ENCODE measurements around the gene TPST2.

GRCh38 chr22:26565181-26565580 is 24.8 kb downstream of the TPST2 start:
- TF ChIP-seq CTCF (conservative IDR thresholded peaks at IDR 0.05; ENCODE audit: low read depth, low read length) (no peak), EZH2 (IDR thresholded peaks at IDR 0.05; ENCODE audit: borderline replicate concordance, low read depth, low read length, poor library complexity, severe bottlenecking) (no peak)

Data from A673 (cell line).